Stimulated activated CD4-positive, alpha-beta T cell treated with anti-CD3 and anti-CD28 coated beads, Interleukin-1b, Interleukin-23, amount 100 ng/mL, for 1 hour (primary cell): ENCODE measurements around the gene APCDD1.

Experiments
- DNase-seq, 2 donors: peaks; one replicate each; pipeline ENCODE4 v3.0.0-alpha.2; 2020; ENCODE audit warnings: low read depth in 2 of 2

Gene APCDD1

GRCh38 chr18:10453806-10454680, at the start of gene APCDD1:
Gene APCDD1, plus strand, starts transcription at chr18:10454635. Its CDS starts 347 bp downstream, at chr18:10454982.
- no peak for DNase-seq

- DNase-seq = no peak
Measured at GRCh38 chr18:10405014-10405493, 49.4 kb upstream of the APCDD1 start.

- DNase-seq = no peak
Measured at GRCh38 chr18:10405816-10406663, 48.4 kb upstream of the APCDD1 start.

GRCh38 chr18:10408131-10408530, 46.3 kb upstream of the APCDD1 start:
- DNase-seq = no peak

- DNase-seq = no peak
Measured at GRCh38 chr18:10409041-10409440, 45.4 kb upstream of the APCDD1 start.

- no peak for DNase-seq
Measured at GRCh38 chr18:10410472-10411308, 43.7 kb upstream of the APCDD1 start.

GRCh38 chr18:10412933-10413332, 41.5 kb upstream of the APCDD1 start:
- DNase-seq = no peak

GRCh38 chr18:10413722-10414121, 40.7 kb upstream of the APCDD1 start:
- no peak for DNase-seq

GRCh38 chr18:10414293-10414842, 40.1 kb upstream of the APCDD1 start:
- DNase-seq = no peak

GRCh38 chr18:10416065-10416464, 38.4 kb upstream of the APCDD1 start:
- no peak for DNase-seq

- no peak for DNase-seq
Measured at GRCh38 chr18:10417191-10417590, 37.2 kb upstream of the APCDD1 start.

- DNase-seq = no peak
Measured at GRCh38 chr18:10417664-10418063, 36.8 kb upstream of the APCDD1 start.

GRCh38 chr18:10418836-10419235, 35.6 kb upstream of the APCDD1 start:
- DNase-seq = no peak

GRCh38 chr18:10419420-10420103, 34.9 kb upstream of the APCDD1 start:
- no peak for DNase-seq

- DNase-seq = no peak
Measured at GRCh38 chr18:10420561-10421352, 33.7 kb upstream of the APCDD1 start.

- DNase-seq = no peak
Measured at GRCh38 chr18:10421859-10422258, 32.6 kb upstream of the APCDD1 start.

GRCh38 chr18:10422731-10423130, 31.7 kb upstream of the APCDD1 start:
- DNase-seq = no peak

- no peak for DNase-seq
Measured at GRCh38 chr18:10424585-10425307, 29.7 kb upstream of the APCDD1 start.

GRCh38 chr18:10430677-10431076, 23.8 kb upstream of the APCDD1 start:
- no peak for DNase-seq
